Neutrophil (primary cell): ENCODE results near the gene USP36.
"Not testable (repeated sequence)": the region's sequence is repeated elsewhere in the genome, so short reads cannot be mapped to it uniquely, and the experiment has no call there.

ENCODE experiments used
- H3K27ac ChIP-seq: fragments of 200-600 bp; sonication (generic); 2 replicates; pipeline ENCODE4 v1.5.1; 2016; ENCODE audit warnings: mild to moderate bottlenecking, moderate library complexity
- H3K27me3 ChIP-seq: fragments of 200-600 bp; sonication (generic); 2 replicates; pipeline ENCODE4 v1.6.0; 2016; ENCODE audit warnings: mild to moderate bottlenecking
- H3K36me3 ChIP-seq: fragments of 200-600 bp; sonication (generic); 2 replicates; pipeline ENCODE4 v1.5.1; 2017
- H3K4me1 ChIP-seq, 2 experiments: fragments of 200-600 bp in 1 of 2; sonication (generic) in 1 of 2; 1 replicate in 1 of 2; 2 replicates in 1 of 2; pipeline versions ENCODE4 v1.5.1 to v1.6.1; 2013 to 2016; ENCODE audit warnings: low read depth in 1 of 2, low read length in 1 of 2, mild to moderate bottlenecking in 1 of 2, moderate library complexity in 1 of 2; ENCODE audit not compliant: control insufficient read depth in 1 of 2, insufficient read depth in 1 of 2
- H3K4me3 ChIP-seq, 2 experiments: fragments of 200-600 bp in 1 of 2; sonication (generic) in 1 of 2; 1 replicate in 1 of 2; 2 replicates in 1 of 2; pipeline ENCODE4 v1.5.1; 2013 to 2016; ENCODE audit warnings: low read depth in 1 of 2, low read length in 1 of 2, mild to moderate bottlenecking in 1 of 2, moderate library complexity in 1 of 2
- H3K9me3 ChIP-seq: fragments of 200-600 bp; sonication (generic); 2 replicates; pipeline ENCODE4 v1.5.1; 2016
- CTCF ChIP-seq: fragments of 200-600 bp; sonication (generic); IDR thresholded peaks from 2 replicates; pipeline ENCODE4 v1.5.1; 2016; ENCODE audit warnings: antibody characterized with exemption

Gene USP36

GRCh38 chr17:78875363-78876093 is 34.9 kb upstream of the USP36 start:
- Histone ChIP-seq H3K9me3 (no peaks in the 10 kb centered on the region), H3K4me3 (peak overlapping the region; percentile 28 to 30), H3K4me1 (peaks cover 52 to 65% of the 10 kb centered on the region in 2 experiments), H3K27ac (peak overlapping the region; percentile 84), H3K36me3 (peaks cover 46% of the 10 kb centered on the region), H3K27me3 (no peaks in the 10 kb centered on the region)
- TF ChIP-seq CTCF = no peak

GRCh38 chr17:78873519-78874340 is 33.1 kb upstream of the USP36 start:
- no peaks in the 10 kb centered on the region for H3K27me3 ChIP-seq
- H3K4me3 ChIP-seq = no peak overlapping the region
- H3K36me3 ChIP-seq = peaks cover 64% of the 10 kb centered on the region
- TF ChIP-seq CTCF = no peak
- H3K27ac ChIP-seq = peak overlapping the region; percentile 84
- H3K9me3 ChIP-seq = no peaks in the 10 kb centered on the region
- H3K4me1 ChIP-seq = peaks cover 34 to 47% of the 10 kb centered on the region in 2 experiments

GRCh38 chr17:78872486-78872885 is 31.9 kb upstream of the USP36 start:
- Histone ChIP-seq H3K4me1 (peaks cover 30 to 40% of the 10 kb centered on the region in 2 experiments), H3K27me3 (no peaks in the 10 kb centered on the region), H3K27ac (peak overlapping the region; percentile 29), H3K36me3 (peaks cover 67% of the 10 kb centered on the region), H3K4me3 (no peak overlapping the region), H3K9me3 (no peaks in the 10 kb centered on the region)
- TF ChIP-seq CTCF = no peak

- H3K27me3 ChIP-seq = no peaks in the 10 kb centered on the region
- H3K9me3 ChIP-seq = no peaks in the 10 kb centered on the region
- H3K27ac ChIP-seq = no peak overlapping the region
- no peak overlapping the region for H3K4me3 ChIP-seq
- peaks cover 34 to 41% of the 10 kb centered on the region in 2 experiments for H3K4me1 ChIP-seq
- H3K36me3 ChIP-seq = peaks cover 67% of the 10 kb centered on the region
- TF ChIP-seq CTCF = no peak
These were observed 30.0 kb upstream of the USP36 start for GRCh38 chr17:78870621-78871020.

GRCh38 chr17:78868391-78868790 is 27.8 kb upstream of the USP36 start:
- peak overlapping the region; percentile 85 for H3K27ac ChIP-seq
- H3K4me1 ChIP-seq = peaks cover 42% of the 10 kb centered on the region in 2 experiments

GRCh38 chr17:78867046-78867445 is 26.4 kb upstream of the USP36 start:
- Histone ChIP-seq H3K36me3 (peaks cover 61% of the 10 kb centered on the region), H3K27ac (peak overlapping the region; percentile 85), H3K4me1 (peaks cover 42 to 48% of the 10 kb centered on the region in 2 experiments)
- not testable (repeated sequence) for H3K27me3 ChIP-seq, H3K4me3 ChIP-seq, H3K9me3 ChIP-seq

More at GRCh38 chr17:78868391-78868790, 27.8 kb upstream of the USP36 start:
- TF ChIP-seq CTCF = no peak
- Histone ChIP-seq H3K36me3 (peaks cover 63% of the 10 kb centered on the region), H3K9me3 (no peaks in the 10 kb centered on the region), H3K27me3 (no peaks in the 10 kb centered on the region), H3K4me3 (no peak overlapping the region)
